ENCODE data around the gene PRKCB. TPM values are rescaled to one million over a fixed set of nuclear protein-coding genes. Genes with fewer than 3 reads are reported as not detected.

Gene PRKCB
- total and polyA plus RNA-seq, 4 donors = 1.6 to 9.4 (median 4.0) TPM

GRCh38 chr16:24191876-24192402, 356.2 kb downstream of the PRKCB start:
- DNase-seq (ENCODE audit: low spot score) = no peak
- H3K9me3 ChIP-seq (ENCODE audit: control insufficient read depth in 4 of 4, low read length in 3 of 4) = no peaks in the 10 kb centered on the region
- no peaks in the 10 kb centered on the region for H3K4me1 ChIP-seq (ENCODE audit: control insufficient read depth in 4 of 4, insufficient read depth in 4 of 4, low read length in 3 of 4)
- no peak for TF ChIP-seq ATF3 (IDR thresholded peaks at IDR 0.05)
- TF ChIP-seq CTCF (IDR thresholded peaks at IDR 0.05; ENCODE audit: low read depth, low read length, missing input control) = no peak
- TF ChIP-seq RXRA (IDR thresholded peaks at IDR 0.05) = no peak
- no peak for TF ChIP-seq MAX (IDR thresholded peaks at IDR 0.05)
- TF ChIP-seq YY1 (IDR thresholded peaks at IDR 0.05) = no peak
- TF ChIP-seq RAD21 (IDR thresholded peaks at IDR 0.05) = no peak
- TF ChIP-seq GABPA (IDR thresholded peaks at IDR 0.05 in 1 of 2, conservative IDR thresholded peaks at IDR 0.05 in 1 of 2) = no peak
- TF ChIP-seq ZBTB33 (IDR thresholded peaks at IDR 0.05) = no peak
- TF ChIP-seq HNF4A (conservative IDR thresholded peaks at IDR 0.05) = no peak
- no peak for TF ChIP-seq EGR1 (IDR thresholded peaks at IDR 0.05; ENCODE audit: low read depth in 2 of 2)
- TF ChIP-seq REST (IDR thresholded peaks at IDR 0.05) = no peak
- TF ChIP-seq TAF1 (conservative IDR thresholded peaks at IDR 0.05) = no peak
- TF ChIP-seq SP1 (IDR thresholded peaks at IDR 0.05) = no peak
- TF ChIP-seq NR2F2 (IDR thresholded peaks at IDR 0.05) = no peak
- no peaks in the 10 kb centered on the region for H3K27me3 ChIP-seq (ENCODE audit: control insufficient read depth in 4 of 4, insufficient read depth in 4 of 4, low read length in 3 of 4)
- no peak overlapping the region for H3K4me3 ChIP-seq (ENCODE audit: low read depth in 1 of 3, low read length in 3 of 3)
- WGBS = 60% methylated on average over 7 of the region's 7 CpGs
- no peaks in the 10 kb centered on the region for H3K36me3 ChIP-seq (ENCODE audit: control insufficient read depth in 4 of 4, insufficient read depth in 3 of 4, low read depth in 1 of 4, low read length in 3 of 4)
- H3K27ac ChIP-seq (ENCODE audit: low read depth in 1 of 2, low read length in 2 of 2) = no peak overlapping the region
- H3K9ac ChIP-seq (ENCODE audit: low read depth in 1 of 2, low read length in 2 of 2) = no peak overlapping the region

GRCh38 chr16:24195221-24195620, 359.4 kb downstream of the PRKCB start:
- H3K9ac ChIP-seq (ENCODE audit: low read depth in 1 of 2, low read length in 2 of 2) = no peak overlapping the region
- TF ChIP-seq ATF3 (IDR thresholded peaks at IDR 0.05) = no peak
- DNase-seq (ENCODE audit: low spot score) = no peak
- H3K27me3 ChIP-seq (ENCODE audit: control insufficient read depth in 4 of 4, insufficient read depth in 4 of 4, low read length in 3 of 4) = no peaks in the 10 kb centered on the region
- WGBS = 63% methylated on average over 2 of the region's 2 CpGs
- no peak overlapping the region for H3K4me3 ChIP-seq (ENCODE audit: low read depth in 1 of 3, low read length in 3 of 3)
- H3K4me1 ChIP-seq (ENCODE audit: control insufficient read depth in 4 of 4, insufficient read depth in 4 of 4, low read length in 3 of 4) = no peaks in the 10 kb centered on the region
- H3K36me3 ChIP-seq (ENCODE audit: control insufficient read depth in 4 of 4, insufficient read depth in 3 of 4, low read depth in 1 of 4, low read length in 3 of 4) = no peaks in the 10 kb centered on the region
- H3K9me3 ChIP-seq (ENCODE audit: control insufficient read depth in 4 of 4, low read length in 3 of 4) = no peaks in the 10 kb centered on the region
- no peak overlapping the region for H3K27ac ChIP-seq (ENCODE audit: low read depth in 1 of 2, low read length in 2 of 2)
